OCI-LY3 (cell line): ENCODE measurements around the gene AACS.

Source experiments
- H2AFZ ChIP-seq: fragments of 200-600, 300-600 bp; shearing (Covaris generic); 2 replicates; pipeline ENCODE4 v1.6.0; 2014; ENCODE audit warnings: antibody characterized with exemption, low read depth, low read length
- H3K27ac ChIP-seq: fragments of 200-600, 300-600 bp; sonication (generic); 2 replicates; pipeline ENCODE4 v1.5.1; 2014; ENCODE audit warnings: mild to moderate bottlenecking, low read length, moderate library complexity, mixed read lengths
- H3K27me3 ChIP-seq: fragments of 200-600, 300-600 bp; sonication (generic); 2 replicates; pipeline ENCODE4 v1.6.1; 2014; ENCODE audit warnings: low read depth, low read length, mixed read lengths
- H3K36me3 ChIP-seq: fragments of 200-600, 300-600 bp; sonication (generic); replicated peaks from 2 replicates; pipeline ENCODE3; 2014; ENCODE audit warnings: low read depth, low read length, mixed read lengths
- H3K4me1 ChIP-seq: fragments of 300-600, 200-600 bp; sonication (generic); 2 replicates; pipeline ENCODE4 v1.6.1; 2014; ENCODE audit warnings: low read length, mixed read lengths
- H3K4me2 ChIP-seq: fragments of 200-600, 300-600 bp; sonication (generic); 2 replicates; pipeline ENCODE4 v1.6.1; 2014; ENCODE audit warnings: low read length, mixed read lengths
- H3K4me3 ChIP-seq: fragments of 300-600, 200-600 bp; sonication (generic); 2 replicates; pipeline ENCODE4 v1.5.1; 2014; ENCODE audit warnings: antibody characterized with exemption, mild to moderate bottlenecking, low read length, moderate library complexity
- H3K79me2 ChIP-seq: fragments of 300-600, 200-600 bp; shearing (Covaris generic); 2 replicates; pipeline ENCODE4 v1.6.1; 2014; ENCODE audit warnings: mild to moderate bottlenecking, low read length, mixed read lengths
- H3K9ac ChIP-seq: fragments of 300-600, 200-600 bp; shearing (Covaris generic); 2 replicates; pipeline ENCODE4 v1.6.0; 2014; ENCODE audit warnings: mild to moderate bottlenecking, low read length, moderate library complexity
- H3K9me3 ChIP-seq: fragments of 200-600, 300-600 bp; shearing (Covaris generic); 2 replicates; pipeline ENCODE4 v1.6.1; 2014; ENCODE audit warnings: low read length, mixed read lengths; ENCODE audit not compliant: insufficient read depth
- H4K20me1 ChIP-seq: fragments of 200-600, 300-600 bp; sonication (generic); 2 replicates; pipeline ENCODE4 v1.6.1; 2016; ENCODE audit warnings: low read length, mixed read lengths; ENCODE audit not compliant: insufficient read depth
- CTCF ChIP-seq: fragments of 200-600, 300-600 bp; sonication (generic); IDR thresholded peaks from 2 replicates; pipeline ENCODE4 v1.5.1; 2014; ENCODE audit warnings: antibody characterized with exemption, low read length, low read depth
- EZH2phosphoT487 ChIP-seq: fragments of 200-600 bp; shearing (Covaris generic); IDR thresholded peaks from 2 replicates; pipeline ENCODE4 v1.6.1; 2018; ENCODE audit warnings: antibody characterized with exemption, mixed run types, low read depth

The AACS gene

GRCh38 chr12:125100551-125101434 lies 35.6 kb downstream of the AACS start:
- no peak overlapping the region for H3K27ac ChIP-seq
- peaks cover 5% of the 10 kb centered on the region for H3K36me3 ChIP-seq
- H3K4me1 ChIP-seq, result no peaks in the 10 kb centered on the region
- no peak overlapping the region for H3K9ac ChIP-seq
- H3K79me2 ChIP-seq, result no peaks in the 10 kb centered on the region
- no peaks in the 10 kb centered on the region for H3K9me3 ChIP-seq
- H3K4me2 ChIP-seq, result no peak overlapping the region
- H2AFZ ChIP-seq, result no peak overlapping the region
- no peak overlapping the region for H3K4me3 ChIP-seq
- no peaks in the 10 kb centered on the region for H3K27me3 ChIP-seq
- TF ChIP-seq CTCF (no peak), EZH2phosphoT487 (no peak)
- no peaks in the 10 kb centered on the region for H4K20me1 ChIP-seq

GRCh38 chr12:125104982-125105381 lies 39.7 kb downstream of the AACS start:
- H3K9me3 ChIP-seq, result no peaks in the 10 kb centered on the region
- no peak for TF ChIP-seq CTCF
- TF ChIP-seq EZH2phosphoT487, result no peak
- no peak overlapping the region for H3K9ac ChIP-seq
- no peak overlapping the region for H3K4me2 ChIP-seq
- H3K36me3 ChIP-seq, result peaks cover 9% of the 10 kb centered on the region
- H2AFZ ChIP-seq, result no peak overlapping the region
- H3K4me3 ChIP-seq, result no peak overlapping the region
- H4K20me1 ChIP-seq, result no peaks in the 10 kb centered on the region
- H3K27me3 ChIP-seq, result no peaks in the 10 kb centered on the region
- no peak overlapping the region for H3K27ac ChIP-seq
- no peaks in the 10 kb centered on the region for H3K79me2 ChIP-seq
- no peaks in the 10 kb centered on the region for H3K4me1 ChIP-seq

GRCh38 chr12:125105600-125105999 lies 40.4 kb downstream of the AACS start:
- Histone ChIP-seq H3K36me3 (peaks cover 9% of the 10 kb centered on the region), H3K4me3 (no peak overlapping the region), H3K9ac (no peak overlapping the region)

More at GRCh38 chr12:125105600-125105999, 40.4 kb downstream of the AACS start:
- no peaks in the 10 kb centered on the region for H3K27me3 ChIP-seq
- no peak for TF ChIP-seq CTCF
- no peak for TF ChIP-seq EZH2phosphoT487
- no peak overlapping the region for H3K27ac ChIP-seq
- no peaks in the 10 kb centered on the region for H4K20me1 ChIP-seq
- H3K9me3 ChIP-seq, result no peaks in the 10 kb centered on the region
- H2AFZ ChIP-seq, result no peak overlapping the region
- H3K4me2 ChIP-seq, result no peak overlapping the region
- H3K4me1 ChIP-seq, result no peaks in the 10 kb centered on the region
- no peaks in the 10 kb centered on the region for H3K79me2 ChIP-seq
